ENCODE measurements around the gene DIP2B. TPM values are rescaled to one million over a fixed set of nuclear protein-coding genes. Genes with fewer than 3 reads are reported as not detected.
A peak's percentile ranks its signal among the peaks of the same experiment; 100 is the strongest.

DIP2B gene
- polyA plus RNA-seq, 3 donors: 3.5 to 12.3 (median 6.5) TPM

DNA sequence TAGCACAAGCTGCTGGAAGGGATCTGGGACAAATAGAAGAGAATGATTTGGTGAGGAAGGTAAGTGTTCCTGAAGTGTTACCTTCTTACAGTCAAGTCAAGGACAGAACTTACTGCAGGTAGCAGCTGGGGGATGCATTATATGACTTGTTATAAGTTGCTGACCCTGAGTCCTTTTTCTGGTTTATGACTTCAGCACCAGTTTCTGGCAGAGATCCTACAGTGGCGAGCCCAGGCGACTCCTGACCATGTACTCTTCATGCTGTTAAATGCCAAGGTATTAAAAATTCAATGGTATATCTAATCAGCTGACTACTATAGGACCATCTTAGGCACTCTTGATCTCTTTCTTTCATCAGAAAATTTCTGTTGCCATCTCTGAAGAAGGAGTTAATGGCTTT, 214.0 kb downstream of the DIP2B start:
- H3K27ac Mint-ChIP-seq: no peak overlapping the region
- TF ChIP-seq, protein P1, sequence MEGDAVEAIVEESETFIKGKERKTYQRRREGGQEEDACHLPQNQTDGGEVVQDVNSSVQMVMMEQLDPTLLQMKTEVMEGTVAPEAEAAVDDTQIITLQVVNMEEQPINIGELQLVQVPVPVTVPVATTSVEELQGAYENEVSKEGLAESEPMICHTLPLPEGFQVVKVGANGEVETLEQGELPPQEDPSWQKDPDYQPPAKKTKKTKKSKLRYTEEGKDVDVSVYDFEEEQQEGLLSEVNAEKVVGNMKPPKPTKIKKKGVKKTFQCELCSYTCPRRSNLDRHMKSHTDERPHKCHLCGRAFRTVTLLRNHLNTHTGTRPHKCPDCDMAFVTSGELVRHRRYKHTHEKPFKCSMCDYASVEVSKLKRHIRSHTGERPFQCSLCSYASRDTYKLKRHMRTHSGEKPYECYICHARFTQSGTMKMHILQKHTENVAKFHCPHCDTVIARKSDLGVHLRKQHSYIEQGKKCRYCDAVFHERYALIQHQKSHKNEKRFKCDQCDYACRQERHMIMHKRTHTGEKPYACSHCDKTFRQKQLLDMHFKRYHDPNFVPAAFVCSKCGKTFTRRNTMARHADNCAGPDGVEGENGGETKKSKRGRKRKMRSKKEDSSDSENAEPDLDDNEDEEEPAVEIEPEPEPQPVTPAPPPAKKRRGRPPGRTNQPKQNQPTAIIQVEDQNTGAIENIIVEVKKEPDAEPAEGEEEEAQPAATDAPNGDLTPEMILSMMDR (IDR thresholded peaks at IDR 0.05): no peak
- no peak overlapping the region for H3K4me2 ChIP-seq (replicated peaks; ENCODE audit: extremely low read depth, low read length, poor library complexity, severe bottlenecking)
- H3K27ac ChIP-seq (ENCODE audit: low read depth in 1 of 2, low read length in 2 of 2): no peak overlapping the region
- H3K4me3 Mint-ChIP-seq: no peak overlapping the region
- no peaks in the 10 kb centered on the region for H3K9me3 Mint-ChIP-seq
- no peaks in the 10 kb centered on the region for H3K4me1 ChIP-seq (ENCODE audit: control insufficient read depth in 1 of 2, insufficient read depth in 2 of 2, low read length in 2 of 2)
- no peaks in the 10 kb centered on the region for H3K9me3 ChIP-seq (replicated peaks in 1 of 2; ENCODE audit: control insufficient read depth in 1 of 2, insufficient read depth in 1 of 2, low read length in 2 of 2)
- peaks cover 81 to 96% of the 10 kb centered on the region in 2 donors for H3K36me3 ChIP-seq (replicated peaks in 1 of 2; ENCODE audit: control insufficient read depth in 1 of 2, insufficient read depth in 2 of 2, low read length in 2 of 2)
- intact Hi-C loops (cut with micrococcal nuclease): no loop called here
- WGBS (ENCODE audit: insufficient coverage): 100% methylated on average over 2 of the region's 2 CpGs
- H3K79me2 ChIP-seq (ENCODE audit: insufficient read depth, low read length): no peaks in the 10 kb centered on the region
- no peaks in the 10 kb centered on the region for H3K4me1 Mint-ChIP-seq
- H4K20me1 ChIP-seq (ENCODE audit: insufficient read depth, low read length): no peaks in the 10 kb centered on the region
- H3K36me3 Mint-ChIP-seq: peaks cover 77 to 93% of the 10 kb centered on the region in 2 donors
- no peak overlapping the region for H2AFZ ChIP-seq (ENCODE audit: insufficient read depth, low read depth, low read length, poor library complexity, severe bottlenecking)
- no peak overlapping the region for H3K9ac ChIP-seq (ENCODE audit: insufficient read depth, low read length, poor library complexity, severe bottlenecking)
- H3K27me3 ChIP-seq (ENCODE audit: control insufficient read depth in 2 of 2, insufficient read depth in 2 of 2, low read length in 2 of 2): no peaks in the 10 kb centered on the region
- H3K4me3 ChIP-seq (replicated peaks in 1 of 3; ENCODE audit: low read depth in 2 of 3, low read length in 3 of 3): no peak overlapping the region
- H3K27me3 Mint-ChIP-seq (ENCODE audit: low read depth in 3 of 3): no peaks in the 10 kb centered on the region
- DNase-seq: no peak

DNA sequence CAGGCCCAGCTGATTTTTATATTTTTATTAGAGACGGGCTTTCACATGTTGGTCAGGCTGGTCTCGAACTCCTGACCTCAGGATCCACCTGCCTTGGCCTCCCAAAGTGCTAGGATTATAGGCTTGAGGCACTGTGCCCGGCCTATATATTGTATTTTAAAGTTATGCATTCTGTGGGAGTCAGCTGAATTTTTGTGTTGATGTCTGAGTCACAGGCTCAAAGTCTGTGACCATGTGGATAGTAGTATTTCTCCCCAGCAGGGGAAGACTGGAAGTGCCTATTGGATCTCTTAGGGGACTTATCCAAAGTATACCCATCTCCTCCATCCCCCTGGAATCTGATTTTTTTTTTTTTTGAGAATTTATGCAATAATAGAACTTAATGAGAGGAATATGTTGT, 215.3 kb downstream of the DIP2B start:
- no peak overlapping the region for H3K4me3 Mint-ChIP-seq
- TF ChIP-seq, protein P1 (IDR thresholded peaks at IDR 0.05): no peak
- H3K9me3 ChIP-seq (replicated peaks in 1 of 2; ENCODE audit: control insufficient read depth in 1 of 2, insufficient read depth in 1 of 2, low read length in 2 of 2): no peaks in the 10 kb centered on the region
- no peak overlapping the region for H3K4me3 ChIP-seq (replicated peaks in 1 of 3; ENCODE audit: low read depth in 2 of 3, low read length in 3 of 3)
- no peaks in the 10 kb centered on the region for H3K27me3 Mint-ChIP-seq (ENCODE audit: low read depth in 3 of 3)
- no peak overlapping the region for H2AFZ ChIP-seq (ENCODE audit: insufficient read depth, low read depth, low read length, poor library complexity, severe bottlenecking)
- no peaks in the 10 kb centered on the region for H3K4me1 Mint-ChIP-seq
- H3K36me3 Mint-ChIP-seq: peaks cover 79 to 93% of the 10 kb centered on the region in 2 donors
- H3K27me3 ChIP-seq (ENCODE audit: control insufficient read depth in 2 of 2, insufficient read depth in 2 of 2, low read length in 2 of 2): no peaks in the 10 kb centered on the region
- H3K27ac Mint-ChIP-seq: peak overlapping the region in 1 of 7 donors; percentile 54
- DNase-seq: no peak
- no peak overlapping the region for H3K27ac ChIP-seq (ENCODE audit: low read depth in 1 of 2, low read length in 2 of 2)
- no peaks in the 10 kb centered on the region for H3K9me3 Mint-ChIP-seq
- no peaks in the 10 kb centered on the region for H3K4me1 ChIP-seq (ENCODE audit: control insufficient read depth in 1 of 2, insufficient read depth in 2 of 2, low read length in 2 of 2)
- intact Hi-C loops (cut with micrococcal nuclease): no loop called here
- H3K9ac ChIP-seq (ENCODE audit: insufficient read depth, low read length, poor library complexity, severe bottlenecking): no peak overlapping the region
- no peaks in the 10 kb centered on the region for H3K79me2 ChIP-seq (ENCODE audit: insufficient read depth, low read length)
- H3K4me2 ChIP-seq (replicated peaks; ENCODE audit: extremely low read depth, low read length, poor library complexity, severe bottlenecking): no peak overlapping the region
- H4K20me1 ChIP-seq (ENCODE audit: insufficient read depth, low read length): no peaks in the 10 kb centered on the region
- H3K36me3 ChIP-seq (replicated peaks in 1 of 2; ENCODE audit: control insufficient read depth in 1 of 2, insufficient read depth in 2 of 2, low read length in 2 of 2): peaks cover 83 to 96% of the 10 kb centered on the region in 2 donors
- WGBS (ENCODE audit: insufficient coverage): 100% methylated on average over 2 of the region's 3 CpGs

Data from CD14-positive monocyte (primary cell).